GM12873 (cell line): ENCODE results near the gene PTGR1.

Source experiments
- TF ChIP-seq, protein P1 (sequence below): IDR thresholded peaks from 2 replicates; pipeline ENCODE4 v1.5.1; 2012; ENCODE audit warnings: low read depth, mild to moderate bottlenecking, moderate library complexity, low read length, control low read depth; ENCODE audit not compliant: insufficient read depth; ENCODE audit errors: missing control alignments

The PTGR1 gene

DNA sequence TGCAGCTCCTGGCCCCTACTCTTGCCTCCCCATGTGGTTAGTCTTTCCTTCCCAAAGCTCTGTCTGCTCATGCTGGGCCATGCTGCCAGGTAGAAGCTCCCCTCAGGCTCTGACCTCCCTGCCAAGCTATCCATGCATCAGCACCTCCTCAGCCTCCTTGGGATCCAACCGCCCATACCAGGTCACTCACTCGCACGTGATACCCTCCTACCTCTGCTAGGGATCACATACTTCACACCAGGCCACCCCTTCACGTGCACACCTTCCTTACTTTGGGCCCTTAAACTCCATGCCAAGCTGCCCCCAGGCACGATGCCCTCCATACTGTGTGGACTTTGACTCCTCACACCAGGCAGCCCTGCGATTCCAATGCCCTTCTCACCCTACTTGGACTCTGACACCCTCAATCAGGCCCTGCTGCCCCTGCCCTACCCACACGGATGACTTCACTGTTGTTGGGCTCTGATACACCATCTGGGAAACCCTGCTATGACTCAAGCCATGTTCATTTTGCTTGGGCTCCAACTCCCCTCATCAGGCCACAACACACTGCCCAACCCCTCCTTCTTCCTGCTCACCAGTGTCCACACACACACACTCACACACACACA is 40.3 kb downstream of the PTGR1 start:
- TF ChIP-seq, protein P1, sequence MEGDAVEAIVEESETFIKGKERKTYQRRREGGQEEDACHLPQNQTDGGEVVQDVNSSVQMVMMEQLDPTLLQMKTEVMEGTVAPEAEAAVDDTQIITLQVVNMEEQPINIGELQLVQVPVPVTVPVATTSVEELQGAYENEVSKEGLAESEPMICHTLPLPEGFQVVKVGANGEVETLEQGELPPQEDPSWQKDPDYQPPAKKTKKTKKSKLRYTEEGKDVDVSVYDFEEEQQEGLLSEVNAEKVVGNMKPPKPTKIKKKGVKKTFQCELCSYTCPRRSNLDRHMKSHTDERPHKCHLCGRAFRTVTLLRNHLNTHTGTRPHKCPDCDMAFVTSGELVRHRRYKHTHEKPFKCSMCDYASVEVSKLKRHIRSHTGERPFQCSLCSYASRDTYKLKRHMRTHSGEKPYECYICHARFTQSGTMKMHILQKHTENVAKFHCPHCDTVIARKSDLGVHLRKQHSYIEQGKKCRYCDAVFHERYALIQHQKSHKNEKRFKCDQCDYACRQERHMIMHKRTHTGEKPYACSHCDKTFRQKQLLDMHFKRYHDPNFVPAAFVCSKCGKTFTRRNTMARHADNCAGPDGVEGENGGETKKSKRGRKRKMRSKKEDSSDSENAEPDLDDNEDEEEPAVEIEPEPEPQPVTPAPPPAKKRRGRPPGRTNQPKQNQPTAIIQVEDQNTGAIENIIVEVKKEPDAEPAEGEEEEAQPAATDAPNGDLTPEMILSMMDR, result no peak

DNA sequence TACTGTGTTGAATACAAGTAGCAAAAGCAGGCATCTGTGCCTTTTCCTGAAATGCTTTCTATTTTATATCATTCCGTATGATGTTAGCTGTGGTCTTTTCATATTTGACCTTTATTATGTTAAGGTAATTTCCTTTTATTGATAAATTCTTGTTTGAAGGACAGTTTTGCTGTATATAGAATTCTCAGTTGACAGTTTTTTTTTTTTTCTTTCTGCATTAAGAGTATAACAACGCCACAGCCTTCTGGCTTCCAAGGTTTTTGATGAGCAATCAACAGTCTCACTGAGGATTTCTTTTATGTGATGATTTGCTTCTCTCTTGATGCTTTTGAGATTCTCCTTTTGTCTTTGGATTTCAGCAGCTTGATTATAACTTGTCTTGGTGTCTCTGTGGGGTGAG is 50.8 kb downstream of the PTGR1 start:
- TF ChIP-seq, protein P1, result no peak

DNA sequence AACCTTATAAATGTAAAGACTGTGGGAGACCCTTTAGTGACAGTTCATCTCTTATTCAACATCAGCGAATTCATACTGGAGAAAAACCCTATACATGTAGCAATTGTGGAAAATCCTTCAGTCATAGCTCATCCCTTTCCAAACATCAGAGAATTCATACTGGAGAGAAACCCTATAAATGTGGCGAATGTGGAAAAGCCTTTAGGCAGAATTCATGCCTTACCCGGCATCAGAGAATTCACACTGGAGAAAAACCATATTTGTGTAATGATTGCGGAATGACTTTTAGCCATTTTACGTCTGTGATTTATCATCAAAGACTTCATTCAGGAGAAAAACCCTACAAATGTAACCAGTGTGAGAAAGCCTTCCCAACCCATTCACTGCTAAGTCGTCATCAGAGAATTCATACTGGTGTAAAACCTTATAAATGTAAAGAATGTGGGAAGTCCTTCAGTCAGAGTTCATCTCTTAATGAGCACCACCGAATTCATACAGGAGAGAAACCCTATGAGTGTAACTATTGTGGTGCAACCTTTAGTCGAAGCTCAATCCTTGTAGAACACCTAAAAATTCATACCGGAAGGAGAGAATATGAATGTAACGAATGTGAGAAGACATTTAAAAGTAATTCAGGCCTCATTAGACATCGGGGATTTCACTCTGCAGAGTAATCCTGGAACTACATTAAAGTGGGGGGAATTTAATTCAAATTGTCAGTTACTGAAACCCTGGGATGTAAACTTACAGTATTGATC is 56.8 kb downstream of the PTGR1 start:
- TF ChIP-seq, protein P1, result no peak

DNA sequence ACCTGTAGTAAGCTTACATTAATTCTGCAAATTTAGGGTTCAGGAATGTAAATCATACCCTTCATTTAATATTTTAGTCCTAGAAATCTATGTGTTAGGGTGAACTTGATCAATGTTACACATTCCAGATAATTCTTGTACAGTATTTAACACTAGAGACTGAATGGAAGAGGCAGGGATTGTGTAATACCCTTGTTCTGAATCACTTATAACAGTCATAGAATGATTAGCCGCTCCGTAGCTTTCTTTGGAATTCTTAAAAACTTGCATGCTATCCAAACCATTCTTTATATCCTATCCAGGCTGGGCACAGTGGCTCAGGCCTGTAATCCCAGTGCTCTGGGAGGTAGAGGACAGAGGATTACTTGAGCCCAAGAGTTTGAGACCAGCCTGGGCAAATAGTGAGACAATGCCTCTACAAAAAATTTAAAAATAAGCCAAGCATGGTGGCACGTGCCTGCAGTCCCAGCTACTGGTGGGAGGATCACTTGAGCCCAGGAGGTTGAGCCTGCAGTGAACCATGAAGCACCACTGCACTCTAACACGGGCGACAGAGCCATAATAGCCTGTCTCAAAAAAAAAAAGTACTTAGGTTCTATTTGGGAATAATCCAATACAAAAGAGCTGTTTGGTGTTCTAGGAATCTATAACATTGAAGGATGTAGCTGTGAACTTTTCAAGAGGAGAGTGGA is 66.2 kb downstream of the PTGR1 start:
- TF ChIP-seq, protein P1, result no peak

DNA sequence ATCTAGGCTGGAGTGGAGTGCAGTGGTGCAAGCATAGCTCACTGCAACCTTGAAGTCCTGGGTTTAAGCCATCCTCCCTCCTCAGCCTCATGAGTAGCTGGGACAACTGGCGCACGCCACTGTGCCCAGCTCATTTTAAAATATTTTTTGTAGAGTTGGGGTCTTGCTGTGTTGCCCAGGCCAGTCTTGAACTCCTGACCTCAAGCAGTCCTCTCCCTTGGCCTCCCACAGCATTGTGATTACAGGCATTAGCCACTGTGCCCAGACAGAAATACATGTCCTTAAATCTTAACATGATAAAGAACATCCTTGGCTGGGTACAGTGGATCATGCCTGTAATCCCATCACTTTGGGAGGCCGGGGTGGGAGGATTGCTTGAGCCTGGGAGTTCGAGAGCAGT is 67.7 kb downstream of the PTGR1 start:
- TF ChIP-seq, protein P1, result no peak

DNA sequence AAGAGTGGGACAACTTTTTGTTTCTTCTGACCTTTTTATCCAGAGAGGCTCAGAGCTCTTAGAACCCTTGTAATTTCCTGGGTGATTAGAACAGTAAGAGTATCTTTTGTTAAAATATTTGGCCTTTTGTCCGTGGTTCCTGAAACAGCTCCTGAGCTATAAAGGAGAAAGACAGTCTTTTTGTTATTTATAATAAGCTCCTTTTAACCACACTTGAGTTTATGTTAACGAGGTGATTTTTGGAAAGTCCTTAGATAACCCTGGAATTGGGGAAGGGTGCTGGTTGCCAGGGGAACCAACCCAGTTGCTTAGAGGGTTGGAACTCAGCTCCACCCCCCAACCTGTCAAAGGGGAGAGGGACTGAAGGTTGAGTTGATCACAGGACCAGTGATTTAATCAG is 69.7 kb downstream of the PTGR1 start:
- TF ChIP-seq, protein P1, result no peak

DNA sequence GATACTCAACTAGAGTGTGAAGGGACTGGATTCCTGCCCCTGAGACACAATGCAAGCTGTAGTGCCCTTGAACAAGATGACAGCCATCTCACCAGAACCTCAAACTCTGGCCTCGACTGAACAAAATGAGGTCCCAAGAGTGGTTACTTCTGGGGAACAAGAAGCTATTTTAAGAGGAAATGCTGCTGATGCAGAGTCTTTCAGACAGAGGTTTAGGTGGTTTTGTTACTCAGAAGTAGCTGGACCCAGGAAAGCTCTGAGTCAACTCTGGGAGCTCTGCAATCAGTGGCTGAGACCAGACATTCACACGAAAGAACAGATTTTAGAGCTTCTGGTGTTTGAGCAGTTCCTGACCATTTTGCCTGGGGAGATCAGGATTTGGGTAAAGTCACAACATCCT is 72.1 kb downstream of the PTGR1 start:
- TF ChIP-seq, protein P1, result no peak
